Natural killer cell treated with Interleukin-12 subunit alpha and Interleukin-12 subunit beta and Interleukin-15 and Interleukin-18, amount 100 ng/mL, for 72 hours (primary cell): ENCODE data around the gene ACTMAP. TPM values are rescaled to one million over a fixed set of nuclear protein-coding genes. Genes with fewer than 3 reads are reported as not detected.
A peak's percentile ranks its signal among the peaks of the same experiment; 100 is the strongest.

Source experiments
- ATAC-seq, 2 donors: fragments of 150-1000 bp; cut with Tn5 transposase in 1 of 2; sonication (Bioruptor Pico), chemical (Tn5 transposase) in 1 of 2; 2 replicates each; pipeline ENCODE4 v1.10.0; 2021
- DNase-seq: peaks from one replicate; pipeline ENCODE4 v3.0.0; 2022; ENCODE audit warnings: low spot score
- H3K27ac Mint-ChIP-seq, 2 donors: 1 replicate in 1 of 2; 2 replicates in 1 of 2; pipeline ENCODE4 v1.8.0; 2022; ENCODE audit warnings: mixed read lengths in 2 of 2, mild to moderate bottlenecking in 1 of 2, moderate library complexity in 1 of 2
- H3K27me3 Mint-ChIP-seq, 2 donors: 1 replicate in 1 of 2; 2 replicates in 1 of 2; pipeline ENCODE4 v1.8.0; 2022; ENCODE audit warnings: mixed read lengths in 2 of 2
- H3K36me3 Mint-ChIP-seq: one replicate; pipeline ENCODE4 v1.8.0; 2022; ENCODE audit warnings: mixed read lengths
- H3K4me1 Mint-ChIP-seq, 2 donors: 1 replicate in 1 of 2; 2 replicates in 1 of 2; pipeline ENCODE4 v1.8.0; 2022; ENCODE audit warnings: low read depth in 2 of 2, mixed read lengths in 2 of 2, mild to moderate bottlenecking in 1 of 2
- H3K4me3 Mint-ChIP-seq: one replicate; pipeline ENCODE4 v1.8.0; 2022; ENCODE audit warnings: mixed read lengths
- H3K9me3 Mint-ChIP-seq: 2 replicates; pipeline ENCODE4 v1.8.0; 2022; ENCODE audit warnings: mixed read lengths
- total RNA-seq, 2 donors: library from RNA; stranded (reverse); gene quantifications; one replicate each; pipeline ENCODE4 v1.2.3, GENCODE V29; 2022

ACTMAP gene
- total RNA-seq, 2 donors from 2014 or later = 10.9 to 16.6 TPM

DNA sequence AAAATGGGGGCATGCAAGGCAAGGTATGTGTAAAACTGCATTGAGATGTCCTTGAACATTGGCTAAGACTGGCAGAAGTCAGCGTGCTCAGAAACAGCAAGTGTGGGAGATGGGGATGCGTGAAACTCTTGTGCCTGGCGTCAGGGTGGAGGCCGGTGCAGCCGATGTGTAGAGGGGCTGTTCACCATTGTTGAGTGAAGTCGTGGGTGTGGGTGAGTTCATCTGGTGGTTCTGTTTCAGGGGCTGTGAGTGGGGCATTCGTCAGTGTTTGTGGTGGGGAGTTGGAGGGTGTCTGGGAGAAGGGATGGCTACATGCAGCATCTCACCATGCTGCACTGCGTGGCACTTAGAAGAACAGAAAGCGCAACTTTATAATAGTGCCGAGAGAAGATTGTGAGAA lies 13.7 kb upstream of the ACTMAP start:
- H3K27ac Mint-ChIP-seq = peak overlapping the region; percentile 65 to 73
- peaks cover 49% of the 10 kb centered on the region for H3K36me3 Mint-ChIP-seq
- H3K4me3 Mint-ChIP-seq = peak overlapping the region; percentile 42
- DNase-seq (no peak), ATAC-seq (peak in 1 of 2 donors; percentile 41)
- no peaks in the 10 kb centered on the region for H3K9me3 Mint-ChIP-seq
- peaks cover 43 to 47% of the 10 kb centered on the region in 2 donors for H3K4me1 Mint-ChIP-seq
- no peaks in the 10 kb centered on the region for H3K27me3 Mint-ChIP-seq

GRCh38 chr19:40763526-40763925 lies 13.2 kb upstream of the ACTMAP start:
- Mint-ChIP-seq H3K27me3 (no peaks in the 10 kb centered on the region), H3K4me3 (peak overlapping the region; percentile 42), H3K27ac (peak overlapping the region; percentile 65 to 73), H3K9me3 (no peaks in the 10 kb centered on the region), H3K36me3 (peaks cover 50% of the 10 kb centered on the region), H3K4me1 (peaks cover 40 to 43% of the 10 kb centered on the region in 2 donors)
- DNase-seq (no peak), ATAC-seq (no peak)

- DNase-seq (no peak), ATAC-seq (no peak)
- Mint-ChIP-seq H3K9me3 (no peaks in the 10 kb centered on the region), H3K4me1 (peaks cover 40 to 46% of the 10 kb centered on the region in 2 donors), H3K4me3 (peak overlapping the region; percentile 38), H3K36me3 (peaks cover 55% of the 10 kb centered on the region), H3K27ac (peak overlapping the region; percentile 12 to 65), H3K27me3 (no peaks in the 10 kb centered on the region)
Measured at GRCh38 chr19:40762754-40763470, 12.6 kb upstream of the ACTMAP start.

DNA sequence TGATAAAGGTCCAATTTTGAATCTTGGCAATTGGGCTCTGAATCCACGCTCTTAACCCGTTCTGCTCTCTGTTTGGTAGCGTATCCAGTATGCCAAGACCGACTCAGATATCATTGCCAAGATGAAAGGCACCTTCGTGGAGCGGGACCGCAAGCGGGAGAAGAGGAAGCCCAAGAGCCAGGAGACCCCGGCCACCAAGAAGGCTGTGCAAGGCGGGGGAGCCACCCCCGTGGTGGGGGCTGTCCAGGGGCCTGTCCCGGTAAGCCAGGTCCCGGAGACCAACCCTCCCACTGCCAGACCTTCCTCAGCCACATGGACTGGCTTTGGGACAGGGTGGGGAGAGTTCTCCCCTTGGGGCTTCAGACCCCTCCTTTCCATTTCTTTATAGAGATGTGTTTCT lies 9.1 kb upstream of the ACTMAP start:
- Mint-ChIP-seq H3K27me3 (no peaks in the 10 kb centered on the region), H3K9me3 (no peaks in the 10 kb centered on the region), H3K27ac (no peak overlapping the region), H3K4me1 (peaks cover 58 to 65% of the 10 kb centered on the region in 2 donors), H3K4me3 (no peak overlapping the region), H3K36me3 (peaks cover 58% of the 10 kb centered on the region)
- DNase-seq (no peak), ATAC-seq (no peak)

DNA sequence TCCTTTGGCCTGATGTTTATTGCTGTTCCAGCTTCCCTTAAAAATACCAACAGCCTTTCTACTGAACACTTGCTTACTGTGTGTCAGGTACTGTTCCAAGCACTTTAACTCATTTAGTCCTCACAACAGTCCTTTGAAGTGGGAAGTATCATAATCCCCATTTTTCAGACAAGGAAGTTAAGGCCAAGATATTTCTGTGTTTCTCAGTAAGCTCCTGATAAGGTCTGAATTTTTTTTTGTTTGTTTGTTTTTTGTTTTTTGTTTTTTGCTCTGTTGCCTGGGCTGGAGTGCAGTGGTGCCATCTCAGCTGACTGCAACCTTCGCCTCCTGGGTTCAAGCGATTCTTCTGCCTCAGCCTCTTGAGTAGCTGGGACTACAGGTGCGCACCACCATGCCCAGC lies 8.2 kb upstream of the ACTMAP start:
- H3K4me1 Mint-ChIP-seq = peaks cover 53 to 59% of the 10 kb centered on the region in 2 donors
- no peak for DNase-seq
- H3K36me3 Mint-ChIP-seq = peaks cover 49% of the 10 kb centered on the region
- no peak for ATAC-seq
- H3K27ac Mint-ChIP-seq = peak overlapping the region; percentile 35 to 53
- no peaks in the 10 kb centered on the region for H3K27me3 Mint-ChIP-seq
- H3K9me3 Mint-ChIP-seq = no peaks in the 10 kb centered on the region
- H3K4me3 Mint-ChIP-seq = peak overlapping the region; percentile 4

DNA sequence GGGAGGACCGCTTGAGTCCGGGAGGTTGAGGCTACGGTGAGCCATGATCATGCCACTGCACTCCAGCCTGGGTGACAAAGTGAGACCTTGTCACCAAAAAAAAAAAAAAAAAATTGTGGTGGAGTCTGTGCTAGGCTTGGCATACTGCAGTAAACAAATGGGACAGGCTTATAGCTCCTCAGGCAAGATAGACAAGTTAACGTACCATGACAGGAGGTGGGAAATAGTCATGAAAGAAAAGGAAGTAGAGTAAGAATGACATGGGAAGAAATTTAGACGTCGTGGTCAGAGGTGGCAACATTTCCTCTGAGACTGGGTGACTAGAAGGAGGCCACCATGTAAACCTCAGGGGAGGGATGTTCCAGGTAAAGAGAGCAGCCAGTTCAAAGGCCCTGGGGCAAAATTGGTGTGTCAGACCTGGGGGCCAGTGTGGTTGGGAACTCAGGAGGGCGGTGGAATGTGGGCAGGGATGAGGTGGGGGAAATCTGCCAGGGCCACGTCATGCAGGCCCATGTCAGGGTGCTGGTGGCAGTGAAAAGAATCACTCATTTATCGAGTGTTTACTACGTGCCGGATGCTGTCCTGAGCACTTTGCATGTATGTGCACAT lies 6.3 kb upstream of the ACTMAP start:
- DNase-seq (no peak), ATAC-seq (peak; percentile 60 to 63)
- Mint-ChIP-seq H3K27ac (peak overlapping the region; percentile 83 to 90), H3K9me3 (no peaks in the 10 kb centered on the region), H3K36me3 (peaks cover 44% of the 10 kb centered on the region), H3K27me3 (no peaks in the 10 kb centered on the region), H3K4me1 (peaks cover 46 to 50% of the 10 kb centered on the region in 2 donors), H3K4me3 (peak overlapping the region; percentile 84)

- Mint-ChIP-seq H3K4me1 (peaks cover 52 to 53% of the 10 kb centered on the region in 2 donors), H3K4me3 (peak overlapping the region; percentile 84), H3K36me3 (peaks cover 46% of the 10 kb centered on the region), H3K27ac (peak overlapping the region; percentile 83 to 90), H3K9me3 (no peaks in the 10 kb centered on the region), H3K27me3 (no peaks in the 10 kb centered on the region)
- no peak for DNase-seq
- no peak for ATAC-seq
Measured at GRCh38 chr19:40755791-40756190, 5.5 kb upstream of the ACTMAP start.

DNA sequence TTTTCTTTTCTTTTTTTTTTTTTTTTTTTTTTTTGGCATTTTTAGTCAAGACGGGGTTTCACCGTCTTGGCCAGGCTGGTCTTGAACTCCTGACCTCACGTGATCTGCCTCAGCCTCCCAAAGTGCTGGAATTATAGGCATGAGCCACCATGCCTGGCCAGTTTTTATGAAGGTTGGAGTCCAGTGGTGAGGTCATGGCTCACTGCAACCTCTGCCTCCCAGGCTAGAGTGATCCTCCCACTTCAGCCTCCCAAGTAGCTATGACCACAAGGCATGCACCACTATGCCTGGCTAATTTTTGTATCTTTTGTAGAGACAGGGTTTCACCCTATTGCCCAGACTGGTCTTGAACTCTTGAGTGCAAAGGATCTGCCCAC lies 5.0 kb upstream of the ACTMAP start:
- H3K4me3 Mint-ChIP-seq = peak overlapping the region; percentile 84
- DNase-seq (no peak), ATAC-seq (no peak)
- H3K9me3 Mint-ChIP-seq = no peaks in the 10 kb centered on the region
- H3K27ac Mint-ChIP-seq = peak overlapping the region; percentile 83 to 90
- H3K27me3 Mint-ChIP-seq = no peaks in the 10 kb centered on the region
- peaks cover 40% of the 10 kb centered on the region for H3K36me3 Mint-ChIP-seq
- H3K4me1 Mint-ChIP-seq = peaks cover 49 to 55% of the 10 kb centered on the region in 2 donors

GRCh38 chr19:40754611-40755247 lies 4.5 kb upstream of the ACTMAP start:
- peak overlapping the region; percentile 83 to 90 for H3K27ac Mint-ChIP-seq
- no peak for ATAC-seq
- H3K27me3 Mint-ChIP-seq = no peaks in the 10 kb centered on the region
- no peaks in the 10 kb centered on the region for H3K9me3 Mint-ChIP-seq
- peak overlapping the region; percentile 84 for H3K4me3 Mint-ChIP-seq
- H3K36me3 Mint-ChIP-seq = peaks cover 35% of the 10 kb centered on the region
- peaks cover 52 to 58% of the 10 kb centered on the region in 2 donors for H3K4me1 Mint-ChIP-seq
- DNase-seq = peak; percentile 77

DNA sequence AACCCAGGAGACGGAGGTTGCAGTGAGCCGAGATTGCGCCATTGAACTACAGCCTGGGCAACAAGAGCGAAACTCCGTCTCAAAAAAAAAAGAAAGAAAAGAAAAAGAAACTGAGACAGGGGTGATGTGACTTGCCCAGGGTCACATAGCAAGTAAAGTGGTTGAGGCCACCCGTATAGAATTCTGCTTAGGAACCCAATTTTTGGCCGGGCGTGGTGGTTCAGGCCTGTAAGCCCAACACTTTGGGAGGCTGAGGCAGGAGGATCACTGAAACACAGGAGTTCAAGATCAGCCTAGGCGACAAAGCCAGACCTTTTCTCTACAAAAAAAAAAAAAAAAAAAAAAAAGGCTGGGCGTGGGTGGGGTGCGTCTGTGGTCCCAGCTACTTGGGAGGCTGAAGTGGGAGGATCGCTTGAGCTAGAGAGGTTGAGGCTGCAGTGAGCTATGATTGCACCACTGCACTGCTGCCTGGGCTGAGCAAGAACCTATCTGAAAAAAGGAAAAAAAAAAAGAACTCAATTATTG lies 2.0 kb upstream of the ACTMAP start:
- peaks cover 25% of the 10 kb centered on the region for H3K36me3 Mint-ChIP-seq
- no peaks in the 10 kb centered on the region for H3K27me3 Mint-ChIP-seq
- H3K9me3 Mint-ChIP-seq = no peaks in the 10 kb centered on the region
- H3K4me3 Mint-ChIP-seq = peak overlapping the region; percentile 96
- H3K27ac Mint-ChIP-seq = peak overlapping the region; percentile 91 to 92
- DNase-seq (no peak), ATAC-seq (no peak)
- peaks cover 47 to 58% of the 10 kb centered on the region in 2 donors for H3K4me1 Mint-ChIP-seq

- H3K36me3 Mint-ChIP-seq = peaks cover 15% of the 10 kb centered on the region
- peak; percentile 83 to 85 for ATAC-seq
- peaks cover 36 to 46% of the 10 kb centered on the region in 2 donors for H3K4me1 Mint-ChIP-seq
- H3K27me3 Mint-ChIP-seq = no peaks in the 10 kb centered on the region
- H3K9me3 Mint-ChIP-seq = no peaks in the 10 kb centered on the region
- peak within 1 kb of the TSS; percentile 96 for H3K4me3 Mint-ChIP-seq
- peak within 1 kb of the TSS; percentile 91 to 92 for H3K27ac Mint-ChIP-seq
- DNase-seq = peak; percentile 98
Measured at GRCh38 chr19:40750874-40751537, 729 bp upstream of the ACTMAP start, which contains the start of gene SNRPA. TSS of gene SNRPA (plus strand) at chr19:40751203. CDS start at chr19:40751409, 206 bp downstream.

GRCh38 chr19:40747536-40747935 lies 2.7 kb downstream of the ACTMAP start:
- H3K27me3 Mint-ChIP-seq = no peaks in the 10 kb centered on the region
- DNase-seq = no peak
- peaks cover 11% of the 10 kb centered on the region for H3K36me3 Mint-ChIP-seq
- no peak for ATAC-seq
- H3K4me3 Mint-ChIP-seq = no peak overlapping the region
- peaks cover 14 to 25% of the 10 kb centered on the region in 2 donors for H3K4me1 Mint-ChIP-seq
- H3K27ac Mint-ChIP-seq = peak overlapping the region in 1 of 2 donors; percentile 29
- no peaks in the 10 kb centered on the region for H3K9me3 Mint-ChIP-seq

GRCh38 chr19:40745402-40745780 lies 4.9 kb downstream of the ACTMAP start:
- ATAC-seq = no peak
- no peak overlapping the region for H3K4me3 Mint-ChIP-seq

More at GRCh38 chr19:40745402-40745780, 4.9 kb downstream of the ACTMAP start:
- no peak for DNase-seq
- Mint-ChIP-seq H3K4me1 (peaks cover 10 to 11% of the 10 kb centered on the region in 2 donors), H3K9me3 (no peaks in the 10 kb centered on the region), H3K36me3 (no peaks in the 10 kb centered on the region), H3K27ac (no peak overlapping the region), H3K27me3 (no peaks in the 10 kb centered on the region)
